ENCODE results near the gene PANK1.
"Not testable (repeated sequence)": the region's sequence is repeated elsewhere in the genome, so short reads cannot be mapped to it uniquely, and the experiment has no call there.

Gene PANK1

DNA sequence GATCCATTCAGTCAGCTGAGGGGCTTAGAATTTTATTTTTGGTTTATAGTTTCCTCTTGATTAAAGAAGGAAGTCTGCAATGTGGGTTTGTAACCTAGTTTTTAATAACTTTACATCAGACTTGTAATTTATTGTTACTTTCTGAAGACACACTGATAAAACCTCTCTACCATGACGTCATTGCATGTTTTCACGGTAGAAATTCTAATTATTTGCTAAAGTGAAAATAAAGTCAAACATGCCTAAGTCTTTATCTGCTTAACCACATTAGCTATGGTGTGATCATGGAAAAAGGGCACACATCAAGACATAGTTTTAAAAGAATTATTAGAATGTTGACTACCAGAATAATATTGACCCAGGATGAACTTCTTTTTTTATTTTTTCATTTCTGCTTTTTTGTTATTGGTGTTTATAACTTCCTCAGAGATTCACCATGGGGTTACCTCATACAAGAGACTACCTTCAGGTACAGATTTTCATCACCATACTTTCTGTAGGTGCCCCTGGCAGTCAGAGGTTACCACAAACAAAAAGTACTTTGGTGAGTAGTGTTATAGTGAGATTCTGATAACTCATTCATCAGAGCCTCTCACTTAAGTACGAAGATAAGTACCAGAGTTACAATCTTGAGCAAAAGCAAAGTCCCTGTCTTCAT, 7.0 kb upstream of the PANK1 start:
- no peak for DNase-seq

DNA sequence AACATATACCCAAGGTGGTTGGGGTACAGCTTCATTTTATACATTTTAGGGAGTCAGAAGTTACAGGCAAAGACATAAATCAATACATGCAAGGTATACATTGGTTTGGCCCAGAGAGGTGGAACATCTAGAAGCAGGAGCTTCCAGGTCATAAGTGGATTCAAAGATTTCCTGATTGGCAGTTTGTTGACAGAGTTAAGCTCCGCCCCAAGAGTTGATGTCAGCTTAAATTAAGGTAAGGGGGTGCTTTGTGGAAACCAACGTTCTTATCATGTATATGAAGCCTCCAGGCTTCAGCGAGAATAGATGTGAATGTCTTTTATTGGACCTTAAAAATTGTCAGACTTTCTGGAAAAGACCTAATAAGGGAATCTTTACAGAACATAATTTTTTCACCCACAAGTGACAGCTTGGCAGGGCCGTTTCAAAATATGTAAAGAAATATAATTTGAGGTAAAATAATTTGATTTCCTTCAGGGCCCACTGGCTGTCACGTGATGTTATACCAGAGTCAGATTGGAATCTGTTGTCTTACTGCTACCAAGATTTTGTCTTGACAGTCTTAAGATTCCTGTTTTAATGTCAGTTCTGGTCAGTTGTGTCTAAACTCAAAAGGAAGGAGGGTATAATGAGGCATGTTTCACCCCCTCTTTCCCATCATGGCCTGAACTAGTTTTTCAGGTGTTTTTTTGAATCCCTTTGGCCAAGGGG, 6.3 kb upstream of the PANK1 start:
- no peak for DNase-seq

DNA sequence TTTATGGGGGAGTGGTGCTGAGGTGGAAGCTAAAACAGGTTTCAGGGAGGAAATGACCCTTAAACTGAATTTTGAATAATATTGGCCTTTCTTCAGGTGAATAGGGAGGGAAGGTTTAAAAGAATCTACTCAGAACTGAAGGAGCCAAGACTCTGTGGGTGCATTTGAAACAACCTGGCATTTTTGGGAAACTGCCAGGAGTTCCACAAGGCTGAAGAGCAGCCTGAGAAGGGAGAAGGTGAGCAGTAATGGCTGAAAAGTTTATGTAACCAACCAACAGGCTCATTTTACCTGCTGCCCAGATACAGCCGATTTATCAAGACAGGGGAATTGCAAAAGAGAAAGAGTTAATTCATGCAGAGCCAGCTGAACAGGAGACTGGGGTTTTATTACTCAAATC, 4.0 kb upstream of the PANK1 start:
- DNase-seq: no peak

DNA sequence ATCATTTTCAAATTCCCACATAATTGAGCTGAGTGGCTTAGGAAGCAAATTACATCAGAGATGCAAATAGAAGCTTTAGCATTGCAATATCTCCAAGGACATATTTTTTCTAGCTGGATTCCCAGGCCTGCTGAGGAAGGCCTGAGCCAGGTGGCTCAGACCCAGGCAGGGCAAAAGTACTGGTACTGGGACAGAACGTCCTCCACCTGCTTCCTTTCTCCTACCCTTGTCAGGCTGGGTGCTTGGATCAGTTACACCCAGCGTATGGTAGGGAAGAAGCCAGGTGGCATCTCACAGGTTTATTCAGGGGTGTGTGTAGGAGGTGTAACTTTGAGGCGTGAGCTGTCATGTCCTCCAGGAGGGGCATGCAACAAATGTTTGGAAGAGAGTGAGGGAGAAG, 3.0 kb upstream of the PANK1 start:
- DNase-seq: no peak

DNA sequence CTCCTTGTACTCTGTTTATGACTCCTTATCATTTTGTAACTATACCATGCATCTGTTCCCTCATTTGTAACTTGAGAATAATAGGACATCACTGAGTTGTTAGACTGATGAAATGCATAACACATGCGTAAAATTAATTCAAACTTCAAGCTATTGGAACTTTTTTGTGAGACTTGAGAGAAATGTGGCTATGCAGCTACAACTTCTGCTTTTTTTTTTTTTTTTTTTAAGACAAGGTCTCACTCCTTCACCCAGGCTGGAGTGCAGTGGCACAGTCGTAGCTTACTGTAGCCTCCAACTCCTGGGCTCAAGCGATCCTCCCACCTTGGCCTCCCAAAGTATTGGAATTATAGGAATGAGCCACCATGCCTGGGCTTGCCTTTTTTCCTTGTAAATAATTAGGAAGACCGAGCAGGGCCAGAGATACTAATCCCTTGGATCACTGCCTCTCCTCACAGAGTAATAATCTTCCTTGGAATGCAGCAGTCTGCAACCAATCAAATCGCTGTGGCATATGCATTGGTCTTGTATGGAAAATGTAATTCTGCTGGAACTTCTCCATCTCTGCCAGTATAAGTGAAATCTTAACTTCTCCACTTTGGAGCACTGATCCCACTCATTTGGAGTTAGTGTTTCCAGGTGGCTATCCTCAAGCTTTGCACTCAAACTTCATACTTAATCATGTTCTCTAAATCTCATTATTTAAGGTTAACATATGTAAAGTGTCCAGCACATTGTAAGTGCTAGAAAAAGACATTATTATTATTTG, 2.0 kb upstream of the PANK1 start:
- no peak for DNase-seq

DNA sequence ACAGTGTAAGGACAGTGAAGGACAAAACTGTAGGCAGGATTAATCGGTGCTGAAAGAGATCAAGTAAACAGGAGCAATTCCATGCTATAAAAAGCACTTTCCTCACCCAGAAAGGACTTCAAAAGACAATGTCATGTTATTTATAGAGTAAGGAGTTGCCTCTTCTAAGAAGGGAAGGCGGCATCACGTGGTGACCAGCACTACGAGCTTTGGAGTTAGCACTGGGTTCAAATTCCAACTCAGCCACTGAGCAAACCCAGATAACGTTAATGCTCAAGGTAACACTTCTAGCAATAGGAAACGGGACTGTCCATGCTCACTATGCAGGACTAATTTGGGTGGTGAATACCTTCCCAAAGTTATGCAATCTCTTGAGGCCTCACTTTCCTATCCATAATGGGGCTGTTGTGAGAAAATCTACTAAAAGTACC, 715 bp upstream of the PANK1 start:
- no peak for DNase-seq

DNA sequence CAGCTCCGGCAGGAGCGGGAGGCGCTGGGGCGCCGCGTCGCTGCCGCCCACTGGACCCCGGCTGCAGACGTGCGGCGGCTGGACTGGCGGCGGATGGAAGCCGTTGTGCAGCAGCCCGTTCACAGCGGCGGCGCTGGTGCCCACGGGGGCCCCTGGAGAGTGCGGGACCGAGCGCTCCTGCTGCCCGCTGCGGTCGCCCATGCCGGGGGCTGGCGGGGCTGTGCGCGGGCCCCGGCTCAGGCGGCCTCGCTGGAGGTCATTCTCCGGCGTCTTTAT, 413 bp downstream of the PANK1 start:
- no peak for DNase-seq

DNA sequence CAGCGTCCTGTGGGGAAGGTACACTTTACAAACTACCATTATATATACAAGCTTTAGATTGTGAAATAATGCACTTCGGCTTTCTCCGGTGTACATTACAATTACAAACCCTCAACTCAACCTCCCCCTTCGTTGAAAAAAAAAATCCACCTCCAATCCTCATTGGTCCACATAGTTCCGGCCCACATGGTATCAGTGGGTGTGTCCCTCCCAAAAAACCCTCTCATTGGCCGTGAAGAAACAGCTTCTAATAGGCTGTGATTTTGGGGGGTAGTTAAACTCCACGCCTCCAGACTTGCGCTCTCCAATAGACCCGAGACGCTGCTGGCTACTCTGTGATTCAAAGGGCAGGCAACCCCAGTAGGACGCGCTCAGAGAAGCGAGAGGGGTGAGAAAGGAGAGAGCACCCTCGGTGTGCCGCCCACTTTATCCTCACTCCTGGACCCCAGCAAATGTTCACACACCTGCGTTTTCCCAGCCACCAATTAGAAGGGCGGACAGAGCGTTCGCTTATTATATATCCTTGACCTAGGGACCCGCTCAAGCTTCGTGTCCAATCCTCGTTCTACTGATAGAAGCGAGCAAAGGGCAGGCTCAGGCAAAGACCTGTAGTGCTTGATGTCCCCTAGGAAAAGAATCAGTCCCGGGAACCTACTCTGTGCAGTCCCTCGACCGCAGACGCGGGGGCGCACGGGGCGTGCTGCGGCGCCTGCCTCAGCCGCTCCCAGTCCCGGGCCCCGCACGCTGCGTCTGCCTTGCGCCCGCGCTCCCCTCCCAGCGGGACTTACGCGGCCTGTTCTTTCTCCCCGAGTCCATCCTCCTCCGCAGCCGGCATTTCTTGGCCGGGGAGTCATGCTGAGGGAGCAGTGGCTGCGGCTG, 991 bp downstream of the PANK1 start:
- peak; percentile 76 to 77 for DNase-seq

DNA sequence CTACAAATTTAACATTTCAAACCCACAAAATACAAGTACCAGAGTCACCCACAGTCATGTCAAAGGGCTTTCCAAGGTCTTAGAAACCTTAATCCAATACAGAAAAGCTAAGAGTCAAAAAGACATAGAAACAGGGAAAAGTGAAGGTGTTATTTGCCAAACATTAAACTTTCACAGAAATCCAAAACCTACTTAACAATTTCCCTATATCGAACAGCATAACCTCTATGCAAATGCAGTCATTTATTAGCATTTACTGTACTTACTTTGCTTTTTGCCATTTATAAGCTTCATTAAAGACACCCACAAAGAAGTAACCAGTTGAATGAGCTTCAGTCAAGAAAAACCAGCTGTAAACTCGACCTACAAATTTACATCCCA, 1.6 kb downstream of the PANK1 start:
- DNase-seq: no peak

DNA sequence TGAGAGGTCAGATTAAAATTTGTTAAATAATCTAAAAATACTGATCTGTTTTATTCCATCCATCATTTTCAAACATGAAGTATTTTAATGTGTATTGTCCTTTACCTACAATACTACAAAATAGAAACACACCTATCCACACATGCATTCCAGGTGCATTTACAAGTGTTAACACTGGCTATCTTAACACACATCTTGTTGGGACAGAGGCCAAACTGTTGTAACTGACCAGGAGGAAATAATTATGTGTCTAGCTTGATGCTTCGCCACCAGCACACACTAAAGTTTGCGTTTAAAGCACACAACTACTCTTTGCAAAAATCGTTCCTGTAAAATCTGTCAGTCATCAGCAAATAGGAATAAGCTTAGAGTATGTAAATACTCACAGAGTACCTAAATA, 2.8 kb downstream of the PANK1 start:
- no peak for DNase-seq

DNA sequence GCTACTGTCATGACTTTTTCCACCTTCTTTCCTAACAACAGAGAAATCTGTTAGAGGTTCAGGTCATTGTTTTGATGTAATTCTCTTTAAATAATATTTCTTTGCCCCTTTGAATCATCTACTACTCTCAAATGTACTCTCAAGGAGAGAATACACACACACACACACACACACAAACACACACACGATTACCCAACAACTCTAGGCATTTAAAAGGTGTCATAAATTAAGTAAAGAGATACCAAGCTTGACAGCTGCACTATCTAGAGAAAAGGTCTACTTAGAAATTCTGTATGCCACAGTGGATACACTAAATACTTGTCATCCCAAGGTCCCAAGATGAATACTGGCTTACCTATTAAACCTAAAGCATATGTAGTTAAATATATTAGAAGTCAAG, 4.8 kb downstream of the PANK1 start:
- DNase-seq: no peak

DNA sequence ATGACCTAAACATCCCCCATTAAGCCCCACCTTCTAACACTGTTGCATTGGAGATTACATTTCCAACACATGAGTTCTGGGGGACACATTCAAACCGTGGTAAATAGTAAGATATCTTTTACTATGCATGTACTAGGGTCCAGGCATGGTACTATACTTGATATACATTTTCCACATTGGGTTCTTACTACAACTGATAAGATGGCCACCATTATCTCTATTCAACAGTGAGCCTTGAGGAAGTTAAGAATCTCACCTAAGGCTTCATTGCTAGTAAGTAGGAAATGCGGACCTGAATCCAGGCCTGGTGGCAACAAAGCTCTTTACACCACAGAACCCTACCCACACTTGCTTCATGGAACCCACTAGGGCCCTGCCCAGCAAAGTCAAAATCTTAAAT, 5.7 kb downstream of the PANK1 start:
- no peak for DNase-seq

DNA sequence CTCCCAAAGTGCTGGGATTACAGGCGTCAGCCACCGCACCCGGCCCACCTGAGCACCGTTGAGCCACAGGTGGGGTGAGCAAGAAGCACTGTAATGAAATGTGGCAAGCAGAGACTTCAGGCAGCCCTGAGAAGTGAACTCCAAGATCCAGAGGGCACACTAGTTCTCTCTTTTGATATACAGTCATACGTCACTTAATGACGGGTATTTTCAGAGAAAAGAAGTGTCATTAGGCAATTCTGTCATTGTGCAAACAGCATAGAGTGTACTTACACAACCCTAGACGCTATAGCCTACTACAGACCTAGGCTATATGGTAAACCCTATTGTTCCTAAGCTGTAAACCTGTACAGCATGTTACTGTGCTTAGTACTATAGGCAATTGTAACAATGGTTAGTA, 7.9 kb downstream of the PANK1 start:
- no peak for DNase-seq

DNA sequence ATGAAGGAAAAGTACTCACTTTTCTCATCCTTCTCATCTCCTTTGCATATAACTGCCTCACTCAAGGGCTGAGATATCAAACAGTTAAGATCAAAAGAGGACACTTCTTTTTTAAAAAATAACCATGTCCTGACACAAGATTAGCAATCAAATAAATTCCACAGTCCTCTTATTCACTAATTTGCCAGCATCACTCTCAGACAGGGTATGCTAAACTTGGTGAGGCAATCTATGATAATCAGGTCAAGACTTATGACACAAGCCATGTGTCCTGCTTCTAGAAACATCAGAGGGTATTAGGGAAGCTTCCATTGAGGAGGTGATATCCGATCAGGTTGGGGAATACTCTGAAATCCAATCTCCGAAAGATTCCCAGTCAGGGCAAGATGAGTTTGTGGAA, 10.4 kb downstream of the PANK1 start:
- DNase-seq: no peak

DNA sequence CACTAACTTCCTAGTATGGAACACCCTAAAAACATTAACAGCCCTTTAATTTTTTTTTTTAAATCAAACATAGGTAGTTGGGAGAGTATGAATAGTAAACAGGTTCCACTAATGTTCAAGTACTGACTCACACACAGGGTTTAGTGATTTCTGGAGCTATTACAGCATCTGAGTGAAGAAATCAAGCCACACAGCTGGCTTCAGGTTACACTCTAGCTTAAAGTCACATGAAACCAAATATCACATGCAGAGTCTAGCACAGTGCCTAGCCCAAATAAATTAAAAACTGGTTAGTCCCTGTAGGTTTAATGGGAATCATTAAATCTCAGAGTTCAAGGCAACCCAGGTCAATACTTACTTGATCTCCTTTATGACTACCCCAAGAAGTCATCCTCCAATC, 11.6 kb downstream of the PANK1 start:
- no peak for DNase-seq

DNA sequence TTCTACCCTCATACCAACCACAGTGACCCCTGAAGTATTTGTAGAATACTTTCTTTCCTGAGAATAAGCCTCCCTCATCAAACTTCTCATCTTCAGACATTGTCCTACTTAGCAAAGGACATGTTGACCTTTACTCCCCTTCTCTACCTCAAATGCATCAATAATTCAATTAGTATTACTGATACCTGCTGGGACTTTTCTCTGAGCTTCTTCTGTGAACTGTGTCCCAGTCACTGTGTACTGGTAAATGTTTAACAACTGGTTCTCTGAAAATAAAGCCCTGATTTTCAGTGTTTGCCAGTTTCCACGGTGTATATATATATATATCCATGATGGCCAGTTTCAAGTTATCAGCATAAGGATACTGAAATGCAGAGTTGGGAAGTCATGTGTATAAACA, 12.2 kb downstream of the PANK1 start:
- DNase-seq: no peak

DNA sequence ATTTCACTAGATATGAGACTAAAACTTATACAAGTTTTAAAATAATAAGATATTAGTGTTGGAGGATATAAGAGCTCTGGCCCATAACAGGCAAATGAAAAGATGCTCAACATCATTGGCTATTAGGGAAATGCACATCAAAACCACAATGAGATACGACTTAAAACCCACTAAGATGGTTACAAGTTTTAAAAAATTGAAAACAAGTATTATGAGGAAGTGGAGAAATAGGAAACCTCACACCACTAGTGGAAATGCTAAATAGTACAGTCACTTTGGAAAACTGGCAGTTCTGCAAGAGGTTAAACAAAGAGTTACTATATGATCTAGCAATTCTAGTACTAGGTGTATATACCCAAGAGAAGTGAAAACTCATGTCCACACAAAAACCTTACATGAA, 17.2 kb downstream of the PANK1 start:
- no peak for DNase-seq

DNA sequence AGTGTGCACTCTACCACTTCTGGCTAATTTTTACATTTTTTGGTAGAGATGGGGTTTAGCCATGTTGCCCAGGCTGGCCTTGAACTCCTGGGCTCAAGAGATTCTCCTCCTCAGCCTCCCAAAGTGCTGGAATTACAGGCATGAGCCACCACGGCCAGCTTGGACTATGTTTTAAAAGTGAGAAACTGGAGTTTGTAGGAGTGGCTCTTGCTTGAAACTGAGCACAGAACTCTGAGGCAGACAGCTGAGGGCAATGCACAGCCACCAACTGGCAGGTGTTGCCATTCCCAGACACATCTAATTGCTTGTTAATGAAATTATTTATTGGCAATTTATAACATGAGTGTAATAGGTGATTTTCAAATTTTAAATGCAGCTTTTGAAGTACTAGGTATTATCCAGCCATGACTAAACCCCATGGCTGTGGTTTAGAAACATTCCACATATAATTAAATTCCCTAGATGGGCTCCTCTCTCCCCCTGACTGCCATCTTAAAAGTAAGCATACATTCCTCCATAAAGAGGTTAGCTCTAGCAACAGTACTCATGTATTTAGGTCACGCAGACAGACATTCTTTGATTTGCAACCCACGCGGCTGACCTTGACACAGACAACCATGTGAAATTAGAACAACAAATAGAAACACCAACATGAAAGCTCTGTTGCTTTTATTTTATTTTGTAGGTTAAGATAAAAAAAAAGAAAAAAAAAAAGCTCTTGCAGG, 19.8 kb downstream of the PANK1 start:
- no peak for DNase-seq

DNA sequence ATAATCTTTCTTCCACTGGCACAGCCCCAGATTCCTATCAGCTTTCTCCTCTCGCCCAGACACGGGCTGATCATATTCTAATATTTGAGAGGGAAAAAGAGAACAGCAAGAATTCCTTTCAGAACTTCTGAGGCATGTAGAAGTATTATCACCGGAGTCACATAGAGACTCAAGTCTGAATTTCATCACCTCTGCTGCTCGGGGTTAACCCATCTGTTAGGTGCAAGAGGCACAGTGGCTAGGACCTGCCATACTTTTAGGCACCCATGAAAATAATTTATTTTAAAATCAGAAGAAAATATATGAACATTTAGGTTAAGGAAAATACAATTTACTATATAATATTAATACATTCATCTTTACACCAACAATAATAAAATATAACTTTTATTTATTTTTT, 21.0 kb downstream of the PANK1 start:
- no peak for DNase-seq

DNA sequence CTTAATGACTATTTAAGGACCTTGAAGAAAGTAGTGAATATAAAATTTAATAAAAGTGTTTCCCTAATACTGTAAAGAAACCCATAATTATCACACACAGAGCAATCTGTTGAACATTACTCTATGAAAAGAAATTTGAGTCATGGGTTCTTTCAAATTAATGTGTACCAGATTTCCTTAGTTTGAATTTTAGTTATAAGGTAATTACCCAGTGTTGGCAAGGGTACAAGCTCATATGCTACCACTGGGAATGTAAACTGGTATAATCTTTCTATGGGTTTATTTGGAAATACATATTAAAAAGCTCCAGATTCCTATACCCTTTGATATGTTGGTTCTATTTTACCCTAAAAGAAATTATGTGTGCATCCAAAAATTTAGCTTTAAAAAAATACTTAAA, 22.9 kb downstream of the PANK1 start:
- DNase-seq: no peak

DNA sequence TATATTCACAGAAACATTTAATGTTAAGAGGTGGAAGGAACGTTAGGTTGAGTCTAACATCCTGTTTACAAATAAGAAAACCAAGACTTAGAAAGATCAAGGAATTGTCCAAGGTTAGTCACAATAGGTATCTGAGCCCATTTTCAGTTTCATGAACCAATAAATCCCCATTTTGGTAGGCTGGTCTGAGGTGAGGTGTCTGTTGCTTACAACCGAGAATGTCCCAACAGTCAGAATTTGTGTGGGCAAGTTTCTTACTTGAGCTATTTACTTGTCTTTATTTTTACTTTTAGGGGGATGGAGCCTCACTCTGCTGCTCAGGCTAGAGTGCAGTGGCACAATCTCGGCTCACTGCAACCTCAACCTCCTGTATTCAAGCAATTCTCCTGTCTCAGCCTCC, 23.6 kb downstream of the PANK1 start:
- DNase-seq: no peak

DNA sequence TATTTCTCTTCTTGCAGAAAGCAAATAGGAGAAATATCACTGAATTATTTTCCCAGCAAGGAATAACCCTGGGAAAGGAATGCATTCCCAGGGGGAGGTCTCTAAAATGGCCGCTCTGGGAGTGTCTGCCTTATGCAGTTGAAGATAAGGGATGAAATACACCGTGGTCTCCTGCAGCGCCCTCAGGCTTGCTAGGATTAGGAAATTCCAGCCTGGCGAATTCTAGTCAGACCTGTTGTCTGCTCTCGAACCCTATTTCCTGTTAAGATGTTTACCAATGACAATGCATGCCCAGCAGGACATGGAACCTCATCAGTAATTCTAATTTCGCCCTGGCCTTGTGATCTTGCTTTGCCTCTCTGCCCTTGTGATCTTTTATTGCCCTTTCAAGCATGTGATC, 24.7 kb downstream of the PANK1 start:
- DNase-seq: not testable (repeated sequence)

DNA sequence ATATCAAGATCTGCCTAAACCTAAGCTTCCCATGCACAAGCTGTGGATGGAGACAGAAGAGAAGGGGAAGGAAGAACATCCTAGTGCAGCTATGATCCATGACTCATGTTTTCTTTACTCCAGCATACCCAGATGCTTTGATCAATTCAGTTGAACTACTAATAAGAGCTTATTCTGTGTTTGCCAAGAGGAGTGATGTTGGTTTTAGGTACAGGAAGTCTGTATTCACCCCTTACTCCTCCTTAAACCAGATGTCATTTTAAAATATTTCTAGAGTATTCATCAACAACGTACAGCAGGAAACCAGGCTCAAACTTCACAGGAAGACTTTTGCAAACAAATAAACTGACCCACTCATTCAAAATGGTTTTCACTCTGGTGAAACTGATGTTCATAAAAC, 29.2 kb downstream of the PANK1 start:
- no peak for DNase-seq

Data from activated T-cell treated with anti-CD3 and anti-CD28 coated beads, Interleukin-2, amount 50 U/mL, for 48 hours (primary cell).